Endothelial cell (in vitro differentiated cells): Measurements from ENCODE around the gene RPTOR. TPM values are rescaled to one million over a fixed set of nuclear protein-coding genes. Genes with fewer than 3 reads are reported as not detected.

Experiments
- DNase-seq: peaks from one replicate; pipeline ENCODE4 v3.0.0; 2021; ENCODE audit warnings: low spot score
- H3K27ac Mint-ChIP-seq: one replicate; pipeline ENCODE4 v1.8.0; 2021; ENCODE audit warnings: mixed read lengths, inconsistent platforms; ENCODE audit not compliant: unreplicated experiment
- H3K27me3 Mint-ChIP-seq: one replicate; pipeline ENCODE4 v1.8.0; 2021; ENCODE audit warnings: mild to moderate bottlenecking, moderate library complexity, mixed read lengths, inconsistent platforms; ENCODE audit not compliant: unreplicated experiment
- H3K36me3 Mint-ChIP-seq: one replicate; pipeline ENCODE4 v1.8.0; 2021; ENCODE audit warnings: mild to moderate bottlenecking, low read depth, mixed read lengths, inconsistent platforms; ENCODE audit not compliant: unreplicated experiment
- H3K4me1 Mint-ChIP-seq: one replicate; pipeline ENCODE4 v1.8.0; 2021; ENCODE audit warnings: mild to moderate bottlenecking, mixed read lengths, inconsistent platforms; ENCODE audit not compliant: unreplicated experiment
- H3K4me3 Mint-ChIP-seq: one replicate; pipeline ENCODE4 v1.8.0; 2021; ENCODE audit warnings: mild to moderate bottlenecking, mixed read lengths, inconsistent platforms; ENCODE audit not compliant: unreplicated experiment
- H3K9me3 Mint-ChIP-seq: one replicate; pipeline ENCODE4 v1.8.0; 2021; ENCODE audit warnings: mixed read lengths, inconsistent platforms; ENCODE audit not compliant: unreplicated experiment
- CTCF ChIP-seq: fragments of 200-600 bp; sonication (generic); IDR thresholded peaks from one replicate; pipeline ENCODE4 v1.5.0; 2021; ENCODE audit warnings: antibody characterized with exemption; ENCODE audit not compliant: unreplicated experiment
- total RNA-seq: library from RNA; stranded (reverse); fragmentation: NEBNext Ultra II Directional; extraction: Animal tissue kit (Norgen Biotek cat#: 25700); gene quantifications from one replicate; pipeline ENCODE4 v1.2.1, GENCODE V29; 2021; ENCODE audit not compliant: unreplicated experiment

Gene RPTOR
- total RNA-seq, 1 donor from 2014 or later = 36.7 TPM

- Mint-ChIP-seq H3K4me3 (no peak overlapping the region), H3K36me3 (peaks cover 5% of the 10 kb centered on the region), H3K4me1 (peaks cover 4% of the 10 kb centered on the region), H3K27me3 (peaks cover 9% of the 10 kb centered on the region), H3K9me3 (no peaks in the 10 kb centered on the region), H3K27ac (no peak overlapping the region)
- TF ChIP-seq CTCF = no peak
- no peak for DNase-seq
These were observed 272.7 kb downstream of the RPTOR start for GRCh38 chr17:80817321-80817845.

- no peak for TF ChIP-seq CTCF
- DNase-seq = no peak
- Mint-ChIP-seq H3K4me1 (peaks cover 4% of the 10 kb centered on the region), H3K4me3 (no peak overlapping the region), H3K27ac (no peak overlapping the region), H3K27me3 (peaks cover 10% of the 10 kb centered on the region), H3K9me3 (no peaks in the 10 kb centered on the region), H3K36me3 (peaks cover 9% of the 10 kb centered on the region)
These were observed 273.2 kb downstream of the RPTOR start for GRCh38 chr17:80817861-80818260.

GRCh38 chr17:80818871-80819270 lies 274.2 kb downstream of the RPTOR start:
- Mint-ChIP-seq H3K9me3 (no peaks in the 10 kb centered on the region), H3K4me1 (peaks cover 4% of the 10 kb centered on the region), H3K27me3 (peaks cover 10% of the 10 kb centered on the region), H3K27ac (no peak overlapping the region), H3K4me3 (no peak overlapping the region), H3K36me3 (peaks cover 9% of the 10 kb centered on the region)
- no peak for DNase-seq
- TF ChIP-seq CTCF = no peak

- H3K27me3 Mint-ChIP-seq = peaks cover 10% of the 10 kb centered on the region
- no peak overlapping the region for H3K4me3 Mint-ChIP-seq
- peaks cover 9% of the 10 kb centered on the region for H3K36me3 Mint-ChIP-seq
- peaks cover 4% of the 10 kb centered on the region for H3K4me1 Mint-ChIP-seq
- no peak overlapping the region for H3K27ac Mint-ChIP-seq
- DNase-seq = no peak
- TF ChIP-seq CTCF = no peak
- H3K9me3 Mint-ChIP-seq = no peaks in the 10 kb centered on the region
These were observed 275.0 kb downstream of the RPTOR start for GRCh38 chr17:80819422-80820164.

GRCh38 chr17:80820331-80820730 lies 275.7 kb downstream of the RPTOR start:
- Mint-ChIP-seq H3K27me3 (peaks cover 10% of the 10 kb centered on the region), H3K36me3 (peaks cover 9% of the 10 kb centered on the region), H3K9me3 (no peaks in the 10 kb centered on the region), H3K4me1 (peaks cover 4% of the 10 kb centered on the region), H3K27ac (no peak overlapping the region), H3K4me3 (no peak overlapping the region)
- DNase-seq = no peak
- TF ChIP-seq CTCF = no peak
